LNCaP clone FGC (cell line): Measurements from ENCODE around the gene WDR82.
"Not testable (repeated sequence)": the region's sequence is repeated elsewhere in the genome, so short reads cannot be mapped to it uniquely, and the experiment has no call there.

ENCODE experiments used
- DNase-seq: peaks from one replicate; pipeline ENCODE4 v3.0.0-alpha.2; 2011; ENCODE audit warnings: low read depth
- H3K4me3 ChIP-seq: 2 replicates; pipeline ENCODE4 v1.5.1; 2011; ENCODE audit warnings: mild to moderate bottlenecking, low read depth, low read length, control low read depth
- TF ChIP-seq, protein P1 (sequence below): IDR thresholded peaks from 2 replicates; pipeline ENCODE4 v1.5.1; 2012; ENCODE audit warnings: mild to moderate bottlenecking; ENCODE audit not compliant: control insufficient read depth, insufficient read depth; ENCODE audit errors: extremely low read depth

Gene WDR82

DNA sequence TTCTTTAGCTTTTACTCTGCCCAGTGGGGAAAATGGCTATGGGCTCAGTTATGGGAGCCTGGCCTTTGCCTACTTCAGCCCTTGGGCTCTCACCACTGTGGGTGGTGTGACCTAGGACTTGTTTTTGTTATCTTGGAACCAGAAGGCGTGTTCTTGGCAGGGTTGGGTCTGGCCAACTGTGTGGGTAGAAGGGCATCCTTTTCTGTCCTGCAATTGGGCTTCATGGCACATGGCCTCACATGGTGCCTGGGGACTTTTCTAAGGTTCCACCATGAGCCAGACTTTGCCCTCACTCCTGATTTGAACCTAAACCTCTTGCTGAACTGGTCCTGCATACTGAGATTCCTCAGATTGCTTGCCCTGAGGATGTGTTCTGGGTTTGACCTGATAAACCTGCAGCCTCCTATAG lies 10.9 kb upstream of the WDR82 start:
- no peak for DNase-seq
- no peak overlapping the region for H3K4me3 ChIP-seq
- TF ChIP-seq, protein P1, sequence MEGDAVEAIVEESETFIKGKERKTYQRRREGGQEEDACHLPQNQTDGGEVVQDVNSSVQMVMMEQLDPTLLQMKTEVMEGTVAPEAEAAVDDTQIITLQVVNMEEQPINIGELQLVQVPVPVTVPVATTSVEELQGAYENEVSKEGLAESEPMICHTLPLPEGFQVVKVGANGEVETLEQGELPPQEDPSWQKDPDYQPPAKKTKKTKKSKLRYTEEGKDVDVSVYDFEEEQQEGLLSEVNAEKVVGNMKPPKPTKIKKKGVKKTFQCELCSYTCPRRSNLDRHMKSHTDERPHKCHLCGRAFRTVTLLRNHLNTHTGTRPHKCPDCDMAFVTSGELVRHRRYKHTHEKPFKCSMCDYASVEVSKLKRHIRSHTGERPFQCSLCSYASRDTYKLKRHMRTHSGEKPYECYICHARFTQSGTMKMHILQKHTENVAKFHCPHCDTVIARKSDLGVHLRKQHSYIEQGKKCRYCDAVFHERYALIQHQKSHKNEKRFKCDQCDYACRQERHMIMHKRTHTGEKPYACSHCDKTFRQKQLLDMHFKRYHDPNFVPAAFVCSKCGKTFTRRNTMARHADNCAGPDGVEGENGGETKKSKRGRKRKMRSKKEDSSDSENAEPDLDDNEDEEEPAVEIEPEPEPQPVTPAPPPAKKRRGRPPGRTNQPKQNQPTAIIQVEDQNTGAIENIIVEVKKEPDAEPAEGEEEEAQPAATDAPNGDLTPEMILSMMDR: no peak

DNA sequence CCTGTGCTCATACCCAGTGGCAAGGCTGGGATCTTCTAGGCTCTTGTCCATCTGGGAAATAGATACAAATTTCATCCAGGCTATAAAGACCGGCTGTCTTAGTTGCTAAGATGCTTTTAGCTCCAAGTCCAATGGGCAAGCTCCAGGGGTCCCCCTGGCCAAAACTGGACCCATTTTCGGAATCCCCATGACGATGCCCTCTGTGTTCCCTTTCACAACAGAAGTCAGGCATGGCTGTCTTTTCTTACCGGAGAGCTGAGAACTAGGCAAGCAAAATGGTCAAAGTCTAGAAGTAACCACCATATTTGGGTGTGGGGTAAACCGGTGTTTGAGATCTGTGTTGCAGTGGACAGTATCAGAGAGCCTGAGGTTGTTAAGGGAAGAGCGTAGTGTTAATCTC lies 10.2 kb upstream of the WDR82 start:
- H3K4me3 ChIP-seq: peak overlapping the region; percentile 86
- TF ChIP-seq, protein P1: no peak

DNA sequence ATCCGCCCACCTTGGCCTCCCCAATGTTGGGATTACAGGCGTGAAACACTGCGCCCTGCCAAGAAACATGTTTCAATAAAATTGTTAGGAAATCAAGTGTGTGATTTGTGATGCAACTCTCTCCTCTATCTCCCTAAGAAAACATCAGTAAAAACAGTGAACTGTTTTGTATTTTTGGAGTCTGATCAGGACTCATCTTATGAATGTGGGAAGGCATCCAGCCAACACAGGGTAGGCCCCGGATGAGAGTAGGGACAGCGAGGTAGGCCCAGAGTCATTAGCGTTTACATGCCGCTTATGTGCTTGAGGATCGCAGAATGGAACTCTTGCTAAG lies 8.3 kb upstream of the WDR82 start:
- TF ChIP-seq, protein P1: no peak
- DNase-seq: peak; percentile 13
- peak overlapping the region; percentile 86 for H3K4me3 ChIP-seq

More for the DNA sequence above, 10.2 kb upstream of the WDR82 start:
- DNase-seq: no peak

DNA sequence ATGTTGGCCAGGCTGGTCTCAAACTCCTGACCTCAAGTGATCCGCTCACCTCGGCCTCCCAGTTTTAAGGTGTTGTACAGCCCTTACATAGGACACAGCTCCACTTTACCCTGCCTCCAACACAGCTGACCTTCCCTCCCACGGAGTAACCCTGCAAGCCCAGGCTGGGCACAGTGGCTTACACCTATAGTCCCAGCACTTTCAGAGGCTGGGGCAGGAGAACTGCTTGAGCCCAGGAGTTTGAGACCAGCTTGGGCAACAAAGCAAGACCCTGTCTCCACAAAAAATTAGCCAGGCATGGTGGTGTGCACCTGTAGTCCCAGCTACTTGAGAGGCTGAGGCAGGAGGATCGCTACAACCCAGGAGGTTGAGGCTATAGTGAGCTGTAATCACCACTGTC lies 5.6 kb upstream of the WDR82 start:
- H3K4me3 ChIP-seq, DNase-seq: not testable (repeated sequence)

DNA sequence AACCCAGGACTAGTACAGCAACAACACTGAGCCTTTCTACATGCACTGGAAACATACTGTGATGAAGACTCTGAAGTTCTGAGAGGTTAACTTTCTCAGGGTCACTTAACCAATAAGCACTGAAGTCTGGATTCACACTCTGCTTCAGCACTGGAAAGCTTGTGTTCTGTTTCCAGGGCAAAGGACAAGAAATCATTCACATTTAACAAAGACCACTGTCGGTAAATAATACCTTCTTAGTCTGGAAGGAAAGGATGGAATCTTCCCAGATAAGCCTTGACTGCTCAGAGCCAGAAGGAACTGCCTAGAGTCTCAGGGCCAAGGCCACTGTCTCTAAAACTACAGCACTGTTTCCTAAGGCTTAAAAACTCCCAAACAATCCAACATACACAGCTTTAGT lies 4.9 kb upstream of the WDR82 start:
- H3K4me3 ChIP-seq: no peak overlapping the region
- no peak for DNase-seq
- TF ChIP-seq, protein P1: no peak

DNA sequence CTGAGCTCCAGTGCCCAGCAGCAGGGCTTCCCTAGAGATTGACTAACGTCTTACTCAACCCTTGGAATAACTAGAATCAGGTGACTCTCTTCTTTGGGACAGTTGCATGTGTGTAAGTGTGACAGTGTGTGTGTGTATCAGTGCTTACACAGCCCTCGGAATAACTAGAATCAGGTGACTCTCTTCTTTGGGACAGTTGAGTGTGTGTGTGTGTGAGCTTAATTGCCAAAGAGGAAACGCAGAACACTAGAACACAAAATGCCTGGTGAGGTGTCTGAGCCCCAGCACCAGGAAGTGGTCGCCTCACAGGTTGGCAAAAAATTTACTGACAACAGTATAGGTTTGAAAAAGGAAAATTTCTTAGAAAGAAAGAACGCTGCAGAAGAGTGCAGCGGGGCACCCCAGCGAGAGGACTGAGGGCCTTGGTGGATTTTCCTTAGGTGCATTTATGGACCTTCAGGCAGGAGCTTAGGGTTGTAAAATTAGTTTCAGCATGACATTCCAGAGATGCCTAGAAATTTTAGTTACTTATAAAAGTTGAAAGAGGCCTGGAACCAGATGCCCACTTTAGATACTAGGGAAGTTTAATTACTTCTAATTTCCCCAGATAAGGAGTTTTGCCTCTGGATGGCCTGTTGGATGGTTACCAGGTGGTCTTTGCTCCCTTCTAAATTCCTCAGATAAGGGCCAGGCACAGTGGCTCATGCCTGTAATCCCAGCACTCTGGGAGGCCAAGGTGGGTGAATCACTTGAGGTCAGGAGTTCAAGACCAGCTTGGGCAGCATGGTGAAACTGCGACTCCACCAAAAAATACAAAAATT lies 3.7 kb upstream of the WDR82 start:
- TF ChIP-seq, protein P1: no peak
- no peak for DNase-seq
- no peak overlapping the region for H3K4me3 ChIP-seq

DNA sequence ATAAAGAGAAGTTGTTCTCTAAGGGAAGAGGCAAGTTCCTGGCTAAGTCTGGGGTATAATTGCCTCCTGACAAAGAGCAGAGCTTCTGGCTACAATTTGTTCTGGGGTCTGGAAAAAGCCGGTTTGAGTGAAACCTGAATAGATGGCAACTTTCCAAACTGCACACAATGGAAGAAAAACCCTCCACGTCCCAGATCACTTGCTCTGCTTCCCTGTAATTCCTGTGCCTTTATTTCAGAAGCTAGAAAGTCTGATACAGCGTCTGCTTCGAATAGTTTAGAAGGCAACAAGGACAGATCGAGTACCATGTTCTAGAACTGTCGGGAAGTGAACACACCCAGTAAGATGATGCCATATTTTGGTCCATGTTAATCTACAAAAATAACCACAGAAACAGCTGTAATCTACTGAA lies 1.6 kb upstream of the WDR82 start:
- no peak overlapping the region for H3K4me3 ChIP-seq
- DNase-seq: no peak
- TF ChIP-seq, protein P1: no peak

DNA sequence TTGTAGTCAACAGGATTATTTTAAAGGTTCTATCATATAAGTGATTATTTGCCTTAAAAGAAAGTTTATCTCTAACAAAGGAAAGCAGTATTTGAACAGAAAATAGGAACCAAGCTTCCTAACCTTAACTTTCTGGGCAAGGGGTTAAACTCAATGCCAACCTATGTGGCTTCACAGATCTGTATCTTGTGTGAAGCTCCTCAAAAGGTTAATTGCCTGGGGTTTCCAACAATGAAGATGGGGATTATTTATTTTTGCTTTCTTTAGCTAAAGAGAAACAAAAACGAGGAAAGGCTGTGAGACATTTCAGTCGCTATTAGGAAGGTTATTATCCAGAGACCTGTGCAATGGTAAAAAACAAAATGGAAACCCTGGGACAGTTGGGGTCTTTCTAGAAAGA lies 1.1 kb upstream of the WDR82 start:
- TF ChIP-seq, protein P1: no peak
- H3K4me3 ChIP-seq: peak overlapping the region; percentile 88
- DNase-seq: no peak
